Measurements from ENCODE around the gene RNF225.

DNA sequence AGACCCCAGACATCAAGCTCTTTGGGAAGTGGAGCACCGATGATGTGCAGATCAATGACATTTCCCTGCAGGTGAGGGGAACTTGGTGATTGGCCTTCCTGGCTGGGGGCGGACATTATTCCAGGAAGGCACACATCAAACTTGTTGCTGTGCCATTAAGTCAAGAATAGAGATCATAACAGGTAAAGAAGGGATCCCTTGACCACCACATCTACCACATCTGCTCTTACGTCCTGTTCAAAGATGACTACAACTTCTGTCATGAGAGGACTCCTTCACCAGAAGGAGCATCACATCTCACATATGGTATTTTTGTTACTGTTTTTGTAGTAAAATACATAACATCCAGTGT, 7.3 kb upstream of the RNF225 start:
- TF ChIP-seq POLR2AphosphoS5 (IDR thresholded peaks at IDR 0.05; ENCODE audit: low read depth, low read length) = no peak
- TF ChIP-seq TAF1 (IDR thresholded peaks at IDR 0.05; ENCODE audit: borderline replicate concordance, insufficient read depth, low read length) = no peak; the same call in 1 of the 2 replicates
- TF ChIP-seq, protein P1, sequence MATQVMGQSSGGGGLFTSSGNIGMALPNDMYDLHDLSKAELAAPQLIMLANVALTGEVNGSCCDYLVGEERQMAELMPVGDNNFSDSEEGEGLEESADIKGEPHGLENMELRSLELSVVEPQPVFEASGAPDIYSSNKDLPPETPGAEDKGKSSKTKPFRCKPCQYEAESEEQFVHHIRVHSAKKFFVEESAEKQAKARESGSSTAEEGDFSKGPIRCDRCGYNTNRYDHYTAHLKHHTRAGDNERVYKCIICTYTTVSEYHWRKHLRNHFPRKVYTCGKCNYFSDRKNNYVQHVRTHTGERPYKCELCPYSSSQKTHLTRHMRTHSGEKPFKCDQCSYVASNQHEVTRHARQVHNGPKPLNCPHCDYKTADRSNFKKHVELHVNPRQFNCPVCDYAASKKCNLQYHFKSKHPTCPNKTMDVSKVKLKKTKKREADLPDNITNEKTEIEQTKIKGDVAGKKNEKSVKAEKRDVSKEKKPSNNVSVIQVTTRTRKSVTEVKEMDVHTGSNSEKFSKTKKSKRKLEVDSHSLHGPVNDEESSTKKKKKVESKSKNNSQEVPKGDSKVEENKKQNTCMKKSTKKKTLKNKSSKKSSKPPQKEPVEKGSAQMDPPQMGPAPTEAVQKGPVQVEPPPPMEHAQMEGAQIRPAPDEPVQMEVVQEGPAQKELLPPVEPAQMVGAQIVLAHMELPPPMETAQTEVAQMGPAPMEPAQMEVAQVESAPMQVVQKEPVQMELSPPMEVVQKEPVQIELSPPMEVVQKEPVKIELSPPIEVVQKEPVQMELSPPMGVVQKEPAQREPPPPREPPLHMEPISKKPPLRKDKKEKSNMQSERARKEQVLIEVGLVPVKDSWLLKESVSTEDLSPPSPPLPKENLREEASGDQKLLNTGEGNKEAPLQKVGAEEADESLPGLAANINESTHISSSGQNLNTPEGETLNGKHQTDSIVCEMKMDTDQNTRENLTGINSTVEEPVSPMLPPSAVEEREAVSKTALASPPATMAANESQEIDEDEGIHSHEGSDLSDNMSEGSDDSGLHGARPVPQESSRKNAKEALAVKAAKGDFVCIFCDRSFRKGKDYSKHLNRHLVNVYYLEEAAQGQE (IDR thresholded peaks at IDR 0.05; ENCODE audit: insufficient read depth in 1 of 2, low read depth in 2 of 2, low read length in 2 of 2) = no peak

All from PFSK-1 (cell line).